Regular cardiac myocyte (primary cell): Measurements from ENCODE around the gene DARS2. TPM values are rescaled to one million over a fixed set of nuclear protein-coding genes. Genes with fewer than 3 reads are reported as not detected.

Experiments used
- total RNA-seq: library from RNA; depleted of rRNA; stranded (reverse); fragments of >200 nt; gene quantifications from 2 replicates; pipeline ENCODE4 v1.2.3, GENCODE V29; 2014

The DARS2 gene, protein sequence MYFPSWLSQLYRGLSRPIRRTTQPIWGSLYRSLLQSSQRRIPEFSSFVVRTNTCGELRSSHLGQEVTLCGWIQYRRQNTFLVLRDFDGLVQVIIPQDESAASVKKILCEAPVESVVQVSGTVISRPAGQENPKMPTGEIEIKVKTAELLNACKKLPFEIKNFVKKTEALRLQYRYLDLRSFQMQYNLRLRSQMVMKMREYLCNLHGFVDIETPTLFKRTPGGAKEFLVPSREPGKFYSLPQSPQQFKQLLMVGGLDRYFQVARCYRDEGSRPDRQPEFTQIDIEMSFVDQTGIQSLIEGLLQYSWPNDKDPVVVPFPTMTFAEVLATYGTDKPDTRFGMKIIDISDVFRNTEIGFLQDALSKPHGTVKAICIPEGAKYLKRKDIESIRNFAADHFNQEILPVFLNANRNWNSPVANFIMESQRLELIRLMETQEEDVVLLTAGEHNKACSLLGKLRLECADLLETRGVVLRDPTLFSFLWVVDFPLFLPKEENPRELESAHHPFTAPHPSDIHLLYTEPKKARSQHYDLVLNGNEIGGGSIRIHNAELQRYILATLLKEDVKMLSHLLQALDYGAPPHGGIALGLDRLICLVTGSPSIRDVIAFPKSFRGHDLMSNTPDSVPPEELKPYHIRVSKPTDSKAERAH
- 11.6 and 29.3 TPM in 2 replicates for total RNA-seq

GRCh38 chr1:173824315-173825081 is at the start of gene DARS2, which contains the start of gene CENPL:
Gene DARS2 (plus strand): TSS chr1:173824673. CDS start chr1:173825230, 557 bp downstream.
Gene CENPL (minus strand): TSS chr1:173824883. CDS start chr1:173811299, 13,584 bp downstream.

DNA sequence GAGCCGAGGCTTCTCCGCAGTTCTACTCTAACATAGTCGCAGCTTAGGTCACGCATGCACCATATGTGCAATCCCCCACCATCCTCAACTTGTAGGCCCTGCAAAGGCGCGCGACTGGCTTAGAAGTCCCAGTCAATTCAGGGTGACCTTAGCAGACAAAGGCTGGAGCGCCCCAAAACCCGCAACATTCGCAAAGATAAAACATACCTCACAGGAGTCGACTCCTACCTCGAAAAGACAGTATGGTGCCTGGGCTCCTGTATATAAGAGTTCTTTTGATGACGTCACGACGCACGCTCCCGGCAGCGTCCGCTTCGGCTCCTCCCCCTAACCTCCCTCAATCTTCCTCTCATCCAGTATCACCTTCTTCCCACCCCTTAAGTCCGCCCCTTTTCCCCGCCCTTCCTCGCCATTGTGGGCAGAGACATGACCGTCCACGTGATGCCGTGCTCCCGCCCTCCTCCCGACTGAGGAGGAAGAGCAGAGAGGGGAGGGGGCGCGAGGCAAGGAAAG is 43.3 kb downstream of the DARS2 start, which contains the start of gene GAS5:
GAS5 (minus strand) TSS at position 237 of the 513 bp plus-strand sequence.

GRCh38 chr1:173868266-173869020 is 44.0 kb downstream of the DARS2 start, which contains the start of gene ZBTB37:
Gene ZBTB37 (plus strand): TSS chr1:173868380. CDS start chr1:173870226, 1,846 bp downstream.

Other genes with a start within 250 kb of the DARS2 start
- 0.28 TPM in 1 of 2 replicates, not detected in the other for gene SLC9C2, start 221.6 kb upstream of the DARS2 start, total RNA-seq
- not detected in 2 replicates for gene TEX50, start 189.3 kb upstream of the DARS2 start, total RNA-seq
- gene ANKRD45, start 154.8 kb upstream of the DARS2 start, total RNA-seq: 0.28 and 0.38 TPM in 2 replicates
- 38.3 and 49.9 TPM in 2 replicates for gene KLHL20, start 109.7 kb upstream of the DARS2 start, total RNA-seq
- gene CENPL, start 210 bp downstream of the DARS2 start, total RNA-seq: 9.6 and 28.0 TPM in 2 replicates
- 418 and 636 TPM in 2 replicates for gene GAS5, start 43.3 kb downstream of the DARS2 start, total RNA-seq
- 6.1 and 9.9 TPM in 2 replicates for gene ZBTB37, start 43.7 kb downstream of the DARS2 start, total RNA-seq
- not detected in 2 replicates for gene SERPINC1, start 92.7 kb downstream of the DARS2 start, total RNA-seq
- gene RC3H1, start 197.7 kb downstream of the DARS2 start, total RNA-seq: 13.5 and 14.2 TPM in 2 replicates